Left ventricle myocardium inferior (tissue), 1 donor: ENCODE results near the gene PGAP6. TPM values are rescaled to one million over a fixed set of nuclear protein-coding genes. Genes with fewer than 3 reads are reported as not detected.

Experiments used
- DNase-seq: peaks from one replicate; pipeline ENCODE4 v3.0.0-alpha.2; 2020
- H3K27ac ChIP-seq: fragments of 200-600 bp; replicated peaks from 2 replicates; pipeline ENCODE4 v1.8.0; 2021
- H3K27me3 ChIP-seq: fragments of 200-600 bp; 2 replicates; pipeline ENCODE4 v1.8.0; 2021; ENCODE audit warnings: low read depth
- H3K36me3 ChIP-seq: fragments of 200-600 bp; 2 replicates; pipeline ENCODE4 v1.8.0; 2021
- H3K4me1 ChIP-seq: fragments of 200-600 bp; 2 replicates; pipeline ENCODE4 v1.8.0; 2021
- H3K4me3 ChIP-seq: fragments of 200-600 bp; 2 replicates; pipeline ENCODE4 v1.8.0; 2021; ENCODE audit warnings: mild to moderate bottlenecking, moderate library complexity
- H3K9me3 ChIP-seq: fragments of 200-600 bp; replicated peaks from 2 replicates; pipeline ENCODE4 v1.8.0; 2021
- intact Hi-C: fragments of 100-400 bp; cut with micrococcal nuclease; formaldehyde crosslinking; loops from one replicate; pipeline ENCODE4 v1.11.0; 2022
- total RNA-seq: library from RNA; stranded (reverse); fragmentation: NEBNext Ultra II Directional; extraction: Animal tissue kit (Norgen Biotek cat#: 25700); gene quantifications from one replicate; pipeline ENCODE4 v1.2.1, GENCODE V29; 2021
- TF ChIP-seq, protein P1 (sequence below): fragments of 200-600 bp; IDR thresholded peaks from 2 replicates; pipeline ENCODE4 v1.8.0; 2021; ENCODE audit warnings: antibody characterized with exemption, mild to moderate bottlenecking, borderline replicate concordance
- donor health status: DM: no; HTN: yes; CAD: no; lungs with severe emphysema.

The PGAP6 gene
- total RNA-seq, 1 donor from 2014 or later: 30.4 TPM

DNA sequence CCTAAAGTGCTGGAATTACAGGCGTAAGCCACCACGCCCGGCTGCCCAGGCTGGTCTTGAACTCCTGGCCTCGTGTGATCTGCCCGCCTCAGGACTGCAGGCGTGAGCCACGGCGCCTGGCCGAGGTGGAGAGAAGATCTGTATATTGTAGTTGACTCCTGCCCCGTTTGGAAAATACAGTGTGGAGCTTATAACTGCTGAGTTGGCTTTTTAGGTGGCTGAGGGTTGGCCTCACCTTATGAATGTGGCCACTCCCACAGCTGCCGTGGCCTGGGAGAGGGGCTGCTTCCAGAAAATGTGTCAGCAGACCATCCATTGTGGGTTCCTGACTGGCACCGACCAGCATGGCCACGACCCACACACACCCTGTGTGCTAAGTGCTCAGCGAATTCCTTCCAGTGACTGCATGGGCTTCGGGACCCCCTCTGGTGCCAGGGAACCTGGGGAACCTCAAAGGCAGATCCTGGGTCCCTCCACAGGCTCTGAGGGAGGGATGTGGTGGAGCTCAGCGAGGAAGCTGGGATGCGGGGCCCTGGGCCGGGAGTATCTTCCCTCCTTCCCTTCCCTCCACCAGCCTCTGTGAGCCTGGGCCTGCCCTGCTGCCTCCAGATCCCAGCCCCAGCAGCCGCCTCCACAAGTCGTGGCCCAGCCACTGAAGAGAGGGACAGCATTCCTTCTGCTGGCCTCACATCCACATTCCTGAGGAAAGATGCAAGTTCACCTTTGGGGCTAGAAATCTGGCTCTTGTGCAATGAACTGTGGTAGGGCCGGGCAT lies 32.8 kb upstream of the PGAP6 start:
- DNase-seq: no peak
- H3K9me3 ChIP-seq: no peaks in the 10 kb centered on the region
- no peak overlapping the region for H3K27ac ChIP-seq
- no peaks in the 10 kb centered on the region for H3K4me1 ChIP-seq
- peaks cover 18% of the 10 kb centered on the region for H3K36me3 ChIP-seq
- H3K27me3 ChIP-seq: no peaks in the 10 kb centered on the region
- H3K4me3 ChIP-seq: no peak overlapping the region
- TF ChIP-seq, protein P1, sequence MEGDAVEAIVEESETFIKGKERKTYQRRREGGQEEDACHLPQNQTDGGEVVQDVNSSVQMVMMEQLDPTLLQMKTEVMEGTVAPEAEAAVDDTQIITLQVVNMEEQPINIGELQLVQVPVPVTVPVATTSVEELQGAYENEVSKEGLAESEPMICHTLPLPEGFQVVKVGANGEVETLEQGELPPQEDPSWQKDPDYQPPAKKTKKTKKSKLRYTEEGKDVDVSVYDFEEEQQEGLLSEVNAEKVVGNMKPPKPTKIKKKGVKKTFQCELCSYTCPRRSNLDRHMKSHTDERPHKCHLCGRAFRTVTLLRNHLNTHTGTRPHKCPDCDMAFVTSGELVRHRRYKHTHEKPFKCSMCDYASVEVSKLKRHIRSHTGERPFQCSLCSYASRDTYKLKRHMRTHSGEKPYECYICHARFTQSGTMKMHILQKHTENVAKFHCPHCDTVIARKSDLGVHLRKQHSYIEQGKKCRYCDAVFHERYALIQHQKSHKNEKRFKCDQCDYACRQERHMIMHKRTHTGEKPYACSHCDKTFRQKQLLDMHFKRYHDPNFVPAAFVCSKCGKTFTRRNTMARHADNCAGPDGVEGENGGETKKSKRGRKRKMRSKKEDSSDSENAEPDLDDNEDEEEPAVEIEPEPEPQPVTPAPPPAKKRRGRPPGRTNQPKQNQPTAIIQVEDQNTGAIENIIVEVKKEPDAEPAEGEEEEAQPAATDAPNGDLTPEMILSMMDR: no peak
- intact Hi-C loops: no loop called here

DNA sequence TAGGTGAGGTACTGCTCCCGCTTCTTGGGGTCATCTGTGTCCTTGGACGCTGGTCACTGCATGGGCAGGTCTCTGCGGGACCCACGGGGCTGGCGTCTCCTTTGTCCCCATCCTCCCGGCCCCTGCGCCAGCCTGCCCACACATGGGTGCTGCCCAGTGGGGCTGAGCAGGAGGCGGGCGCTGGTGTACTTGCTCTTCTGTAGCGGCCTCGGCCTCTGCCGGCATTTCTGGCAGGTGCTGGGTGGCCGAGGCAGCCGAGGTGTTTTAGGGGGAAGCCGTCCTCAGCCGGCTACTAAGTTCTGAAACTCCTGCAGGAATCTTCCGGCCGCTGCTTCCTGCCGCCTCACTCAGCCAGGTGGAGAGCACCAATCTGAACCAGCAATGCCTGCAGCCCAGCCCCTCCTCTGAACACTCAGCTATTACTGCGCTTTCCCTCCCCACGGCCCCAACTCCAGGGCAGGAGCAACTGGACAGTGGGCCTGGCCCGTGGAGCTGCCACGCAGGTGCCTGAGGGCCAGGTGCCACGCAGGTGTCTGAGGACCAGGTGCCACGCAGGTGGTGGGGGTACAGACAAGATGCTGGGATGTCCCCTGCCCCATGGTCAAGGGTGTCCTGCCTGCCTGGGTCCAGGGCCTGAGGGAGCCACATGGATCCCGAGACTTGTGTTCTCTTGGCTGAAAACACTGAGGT lies 29.9 kb upstream of the PGAP6 start:
- intact Hi-C loops: no loop called here
- no peak for DNase-seq
- Histone ChIP-seq H3K27ac (no peak overlapping the region), H3K9me3 (no peaks in the 10 kb centered on the region), H3K36me3 (peaks cover 18% of the 10 kb centered on the region), H3K27me3 (no peaks in the 10 kb centered on the region), H3K4me3 (no peak overlapping the region), H3K4me1 (no peaks in the 10 kb centered on the region)
- TF ChIP-seq, protein P1: no peak

DNA sequence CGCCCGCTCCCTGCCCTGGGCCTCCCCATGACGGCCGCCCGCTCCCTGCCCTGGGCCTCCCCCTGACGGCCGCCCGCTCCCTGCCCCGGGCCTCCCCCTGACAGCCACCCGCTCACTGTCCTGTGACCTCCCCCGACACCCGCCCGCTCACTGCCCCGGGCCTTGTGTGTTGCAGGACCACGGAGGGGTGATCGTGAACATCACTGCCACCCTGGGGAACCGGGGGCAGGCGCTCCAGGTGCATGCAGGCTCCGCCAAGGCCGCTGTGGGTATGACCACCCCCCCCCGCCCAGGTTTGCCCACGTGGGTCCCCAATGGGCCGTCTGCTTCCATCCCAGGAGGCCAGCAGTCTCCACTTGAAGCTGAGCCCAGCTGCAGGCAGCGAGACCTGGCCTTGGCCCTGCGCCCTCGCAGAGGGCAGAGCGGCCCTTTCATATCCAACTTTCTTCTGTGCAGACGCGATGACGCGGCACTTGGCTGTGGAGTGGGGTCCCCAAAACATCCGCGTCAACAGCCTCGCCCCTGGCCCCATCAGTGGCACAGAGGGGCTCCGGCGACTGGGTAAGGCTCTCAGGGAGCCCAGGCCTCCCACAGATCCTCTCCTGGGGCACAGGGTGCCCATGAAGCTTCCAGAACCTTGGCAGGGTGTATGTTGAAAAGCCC lies 28.9 kb upstream of the PGAP6 start:
- H3K27ac ChIP-seq: no peak overlapping the region
- H3K27me3 ChIP-seq: no peaks in the 10 kb centered on the region
- H3K9me3 ChIP-seq: no peaks in the 10 kb centered on the region
- no peaks in the 10 kb centered on the region for H3K4me1 ChIP-seq
- TF ChIP-seq, protein P1: no peak
- intact Hi-C loops: no loop called here
- no peak for DNase-seq
- peaks cover 18% of the 10 kb centered on the region for H3K36me3 ChIP-seq
- no peak overlapping the region for H3K4me3 ChIP-seq

DNA sequence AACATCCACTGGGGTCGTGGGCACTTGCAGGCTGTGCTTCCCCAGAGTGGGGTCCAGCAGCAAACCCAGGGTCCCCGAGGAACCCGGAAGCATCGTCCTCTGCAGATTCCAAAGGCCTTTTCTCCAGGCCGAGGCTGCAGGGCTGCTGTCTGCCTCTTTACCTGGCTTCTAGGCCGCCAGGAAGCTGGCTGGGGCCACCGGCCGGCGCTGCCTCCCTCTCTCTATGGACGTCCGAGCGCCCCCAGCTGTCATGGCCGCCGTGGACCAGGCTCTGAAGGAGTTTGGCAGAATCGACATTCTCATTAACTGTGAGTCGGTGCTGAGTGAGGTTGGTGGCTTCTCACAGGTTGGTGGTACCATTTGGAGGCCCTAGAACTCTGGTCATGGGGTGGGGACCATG lies 25.5 kb upstream of the PGAP6 start:
- H3K4me3 ChIP-seq: no peak overlapping the region
- TF ChIP-seq, protein P1: no peak
- H3K36me3 ChIP-seq: peaks cover 17% of the 10 kb centered on the region
- H3K27me3 ChIP-seq: no peaks in the 10 kb centered on the region
- no peak for DNase-seq
- no peaks in the 10 kb centered on the region for H3K9me3 ChIP-seq
- H3K27ac ChIP-seq: no peak overlapping the region
- peaks cover 6% of the 10 kb centered on the region for H3K4me1 ChIP-seq
- intact Hi-C loops: no loop called here

DNA sequence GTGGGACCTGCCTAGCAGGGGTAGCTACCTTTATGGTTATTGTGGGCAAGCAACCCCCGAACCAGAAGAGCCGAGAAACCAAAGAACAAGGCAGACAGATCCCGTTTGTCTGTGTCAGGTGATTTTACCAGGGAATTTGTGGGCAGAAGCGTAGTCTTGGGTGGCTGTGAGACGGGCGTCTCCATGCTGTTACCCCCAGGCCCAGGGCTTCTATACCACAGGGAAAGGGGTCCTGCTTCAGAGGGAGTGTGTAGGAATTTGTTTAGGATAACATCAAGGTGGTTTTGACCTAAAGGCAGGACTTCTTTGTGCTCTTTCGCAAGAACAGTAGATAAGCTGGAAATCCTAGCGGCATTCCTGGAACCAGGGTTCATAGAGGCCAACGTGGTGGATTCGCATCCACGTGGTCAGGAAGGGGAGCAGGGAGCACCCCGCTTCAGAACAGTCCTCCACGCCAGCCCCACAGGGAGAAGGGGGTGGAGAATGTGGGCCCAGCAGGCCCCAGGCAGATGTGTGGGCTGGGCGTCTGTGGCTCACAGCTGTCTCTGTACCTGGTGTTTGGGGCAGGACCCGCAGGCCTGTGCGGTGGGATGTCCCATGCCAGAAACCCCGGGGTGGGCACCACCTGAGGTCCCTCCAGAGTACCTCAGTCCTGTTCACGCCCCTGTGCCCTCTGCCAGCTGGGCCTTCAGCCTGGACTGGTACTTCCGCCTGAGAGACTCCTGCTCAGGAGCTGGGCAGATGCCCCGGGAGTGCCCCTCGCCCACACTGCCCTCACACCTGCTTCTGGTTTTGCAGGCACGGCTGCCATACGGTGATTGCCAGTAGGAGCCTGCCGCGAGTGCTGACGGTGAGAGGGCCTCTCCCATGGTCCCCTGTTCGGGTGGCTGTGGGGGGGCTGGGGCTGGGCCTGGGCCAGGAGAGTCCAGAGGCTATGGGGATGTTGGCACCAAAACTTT lies 24.0 kb upstream of the PGAP6 start:
- Histone ChIP-seq H3K9me3 (no peaks in the 10 kb centered on the region), H3K27me3 (no peaks in the 10 kb centered on the region), H3K27ac (no peak overlapping the region), H3K36me3 (peaks cover 3% of the 10 kb centered on the region), H3K4me3 (no peak overlapping the region), H3K4me1 (peaks cover 18% of the 10 kb centered on the region)
- intact Hi-C loops: no loop called here
- no peak for DNase-seq
- TF ChIP-seq, protein P1: no peak
